NCI-H82 treated with DMSO at 0.1 percent for 48 hours (cell line): Measurements from ENCODE around the gene SLC24A4.

Experiments
- DNase-seq: peaks from one replicate; lab custom pipeline; 2025; ENCODE audit not compliant: unreplicated experiment; lab: John Stamatoyannopoulos, UW

Gene SLC24A4

DNA sequence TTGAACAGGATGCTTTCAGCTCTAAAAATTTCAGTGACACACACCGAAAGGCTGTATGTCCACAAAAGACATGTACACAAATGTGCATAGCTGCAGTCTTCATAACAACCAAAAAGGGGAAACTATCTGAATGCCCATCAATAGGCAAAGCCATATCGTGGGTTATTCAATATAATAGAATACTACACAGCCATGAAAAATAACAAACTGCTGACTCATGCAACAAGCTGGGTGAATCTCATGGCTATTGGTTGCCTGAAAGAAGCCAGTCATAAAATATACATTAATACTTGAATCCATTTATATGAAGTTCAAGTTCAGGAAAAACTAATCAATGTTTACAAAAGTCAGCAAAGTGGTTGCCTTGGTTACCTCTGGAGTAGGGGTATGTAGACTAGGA, 132.3 kb downstream of the SLC24A4 start:
- DNase-seq: no peak

GRCh38 chr14:92456215-92457015, 133.4 kb downstream of the SLC24A4 start:
- DNase-seq: peak; percentile 29

DNA sequence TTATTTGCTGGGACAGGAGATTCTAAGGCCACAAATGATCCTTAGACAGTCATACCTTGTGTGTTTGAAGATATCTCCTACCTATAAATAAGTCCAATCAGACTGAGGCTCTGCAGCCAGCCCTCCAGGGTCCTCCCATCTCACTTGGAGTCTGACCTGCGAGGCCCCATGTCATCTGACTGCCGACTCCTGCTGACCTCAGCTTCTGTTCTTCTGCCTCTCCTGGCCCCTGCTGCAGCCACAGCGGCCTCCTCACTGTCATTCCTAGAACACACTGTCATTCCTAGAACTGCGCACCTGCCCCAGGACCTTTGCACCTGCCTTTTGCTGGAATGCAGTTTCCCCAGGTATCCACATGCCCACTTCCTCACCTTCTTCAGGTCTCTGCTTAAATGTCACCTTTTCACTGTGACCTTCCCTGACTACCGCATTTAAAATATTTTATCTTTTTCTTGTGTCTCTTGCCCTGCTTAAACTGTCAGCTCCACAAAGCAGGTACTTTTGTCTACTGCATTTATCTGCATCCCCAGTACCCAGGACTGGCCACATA, 134.1 kb downstream of the SLC24A4 start:
- no peak for DNase-seq

DNA sequence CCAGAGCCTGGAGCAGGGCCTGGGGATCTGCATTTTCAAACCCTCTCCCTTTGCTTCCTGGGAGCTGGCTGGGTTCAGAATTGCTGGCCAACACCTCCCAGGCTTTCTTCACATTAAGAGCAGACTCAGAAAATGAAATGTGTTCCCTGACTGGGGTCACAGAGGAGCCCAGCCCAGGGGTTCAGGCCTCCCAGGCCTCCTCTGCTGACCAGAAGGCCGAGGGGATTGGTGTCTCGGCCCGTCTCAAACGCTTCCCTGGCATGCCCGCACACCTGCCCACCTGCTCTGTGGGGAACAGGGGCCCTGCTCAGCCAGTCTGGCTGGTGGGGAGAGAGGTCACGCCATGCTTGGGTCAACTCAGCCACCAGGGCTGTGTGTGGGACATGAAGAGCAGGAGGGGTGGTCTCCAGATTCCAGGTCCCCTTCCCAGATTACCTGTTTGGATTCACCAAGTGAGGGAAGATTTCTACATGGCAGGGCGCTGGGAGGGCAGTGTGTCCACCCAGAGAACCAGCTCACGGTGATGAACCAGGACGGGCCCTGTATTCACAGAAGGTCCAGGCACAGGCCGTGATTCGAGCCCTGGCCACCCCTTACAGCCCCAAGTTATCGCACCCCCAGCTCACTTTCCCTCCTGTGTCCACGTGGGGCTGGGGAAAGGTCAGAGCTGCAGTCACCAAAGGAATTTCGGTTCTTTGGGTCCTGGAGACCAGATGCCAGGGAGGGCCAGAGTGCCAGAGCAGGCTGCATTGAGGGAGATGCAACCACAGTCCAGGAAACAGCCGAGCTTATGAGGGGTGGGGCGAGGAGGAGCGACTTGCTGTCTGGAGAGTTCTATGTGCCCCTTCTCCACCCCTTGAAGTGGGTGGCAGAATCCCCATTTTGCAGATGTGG, 135.4 kb downstream of the SLC24A4 start:
- DNase-seq: no peak

- no peak for DNase-seq
Measured at GRCh38 chr14:92459030-92459949, 136.3 kb downstream of the SLC24A4 start.

DNA sequence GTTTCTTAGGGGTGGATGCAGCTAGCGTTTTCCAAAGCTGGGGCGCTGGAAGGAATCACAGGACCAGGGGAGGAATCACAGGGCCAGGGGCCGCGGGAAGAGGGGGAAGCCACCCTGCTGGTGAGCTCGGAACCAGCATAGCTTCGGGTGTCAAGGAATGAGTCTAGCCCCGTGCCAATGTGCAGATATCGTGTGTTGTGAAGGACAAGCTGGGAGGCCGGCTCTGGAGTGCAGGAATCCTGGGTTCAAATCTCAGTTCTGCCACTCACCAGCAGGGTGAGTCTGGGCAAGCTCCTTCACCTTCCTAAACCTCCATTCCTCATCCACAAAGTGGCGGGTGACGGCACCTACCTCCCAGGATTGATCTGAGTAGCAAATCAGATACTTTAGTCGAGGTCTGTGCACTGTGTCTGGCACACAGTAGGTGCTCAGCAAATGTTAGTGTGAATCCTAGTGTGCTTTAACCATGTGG, 137.0 kb downstream of the SLC24A4 start:
- DNase-seq: no peak

DNA sequence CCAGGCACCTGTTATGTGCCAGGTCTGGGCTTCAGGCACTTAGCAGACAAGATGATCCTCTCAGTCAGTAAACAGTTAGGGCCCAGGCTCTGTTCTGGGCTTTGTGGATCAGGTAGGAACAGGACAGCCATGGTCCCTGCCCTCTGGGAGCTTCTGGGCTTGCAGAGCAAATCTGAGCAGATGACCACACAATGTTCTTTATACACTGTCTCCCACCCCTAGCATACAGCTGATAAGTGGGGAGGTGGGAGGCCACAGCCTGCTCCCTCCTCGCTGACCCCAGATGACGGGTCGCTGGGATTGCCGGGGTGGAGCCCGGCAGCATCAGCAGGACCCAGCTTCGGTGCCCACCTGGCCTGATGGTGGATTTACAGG, 137.6 kb downstream of the SLC24A4 start:
- no peak for DNase-seq

- no peak for DNase-seq
Measured at GRCh38 chr14:92460916-92461579, 138.1 kb downstream of the SLC24A4 start.

DNA sequence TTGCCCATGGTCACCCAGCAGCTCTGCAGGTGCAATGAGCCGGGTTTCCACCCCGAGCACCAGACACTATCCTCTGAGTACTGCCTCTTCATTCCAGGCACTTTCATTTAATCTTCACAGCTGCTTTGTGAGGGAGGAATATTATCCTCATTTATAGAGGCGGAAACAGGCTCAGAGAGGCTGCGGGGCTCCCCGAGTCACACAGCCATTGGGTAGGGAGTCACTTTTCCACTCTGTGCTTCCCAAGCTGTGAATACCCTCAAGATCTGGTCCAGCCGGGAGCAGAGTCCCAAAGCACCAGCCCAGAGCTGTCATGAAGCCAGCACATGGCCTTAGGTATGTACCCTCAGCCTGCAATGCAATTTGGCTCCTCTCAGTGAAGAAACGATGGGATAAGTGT, 138.9 kb downstream of the SLC24A4 start:
- no peak for DNase-seq

DNA sequence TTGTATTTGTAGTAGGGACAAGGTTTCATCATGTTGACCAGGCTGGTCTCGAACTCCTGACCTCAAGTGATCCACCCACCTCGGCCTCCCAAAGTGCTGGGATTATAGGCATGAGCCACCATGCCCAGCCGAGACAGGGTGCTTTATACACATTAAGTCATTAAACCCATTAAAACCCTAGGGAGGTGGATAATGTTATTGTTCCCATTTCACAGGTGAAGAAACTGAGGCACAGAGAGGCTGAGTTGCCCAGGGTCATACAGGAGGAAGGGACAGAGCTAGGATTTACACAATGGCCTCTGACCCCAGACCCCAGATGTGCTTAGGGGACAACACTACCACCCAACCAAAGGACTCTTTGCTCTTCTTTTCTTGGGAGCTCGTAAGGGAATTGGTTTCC, 139.6 kb downstream of the SLC24A4 start:
- DNase-seq: no peak

- no peak for DNase-seq
Measured at GRCh38 chr14:92463141-92463540, 140.2 kb downstream of the SLC24A4 start.

- no peak for DNase-seq
Measured at GRCh38 chr14:92464156-92464555, 141.2 kb downstream of the SLC24A4 start.

- no peak for DNase-seq
Measured at GRCh38 chr14:92464716-92465115, 141.8 kb downstream of the SLC24A4 start.

- no peak for DNase-seq
Measured at GRCh38 chr14:92465353-92466055, 142.5 kb downstream of the SLC24A4 start.

- DNase-seq: no peak
Measured at GRCh38 chr14:92466059-92466458, 143.1 kb downstream of the SLC24A4 start.

DNA sequence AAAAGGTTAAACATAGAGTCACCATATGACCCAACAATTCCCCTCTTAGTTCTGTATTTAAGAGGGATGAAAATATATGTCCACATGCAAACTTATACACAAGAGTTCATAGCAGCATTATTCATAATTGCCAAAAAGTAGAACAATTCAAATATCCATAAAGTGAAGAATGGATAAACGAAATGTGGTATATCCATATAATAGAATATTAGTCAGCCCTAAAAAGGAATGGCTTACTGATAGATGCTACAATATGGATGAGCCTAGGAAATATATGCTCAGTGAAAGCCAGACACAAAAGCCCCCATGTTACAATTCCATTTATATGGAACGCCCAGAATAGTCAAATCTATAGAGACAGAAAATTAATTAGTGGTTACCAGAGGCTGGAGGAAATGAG, 146.6 kb downstream of the SLC24A4 start:
- DNase-seq: no peak

- no peak for DNase-seq
Measured at GRCh38 chr14:92470215-92470614, 147.2 kb downstream of the SLC24A4 start.

GRCh38 chr14:92470811-92471210, 147.8 kb downstream of the SLC24A4 start:
- no peak for DNase-seq

DNA sequence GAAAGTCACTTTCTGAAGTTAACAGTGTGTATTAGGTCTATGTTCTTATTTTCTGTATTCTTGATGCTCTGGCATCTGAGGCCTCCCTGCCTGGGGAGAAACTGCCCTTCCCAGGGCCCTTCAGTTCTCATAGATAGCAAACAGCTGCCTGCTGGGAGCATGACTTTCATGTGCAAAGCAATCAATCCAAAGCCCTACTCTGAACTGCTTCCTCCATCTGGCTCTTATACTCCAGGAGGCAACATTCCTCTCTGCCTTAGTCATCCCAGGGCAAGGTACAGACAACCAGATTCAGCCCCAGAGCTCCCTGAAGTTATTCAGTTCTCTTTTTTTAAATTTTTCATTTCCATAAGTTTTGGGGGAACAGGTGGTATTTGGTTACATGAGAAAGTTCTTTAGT, 149.0 kb downstream of the SLC24A4 start:
- no peak for DNase-seq

DNA sequence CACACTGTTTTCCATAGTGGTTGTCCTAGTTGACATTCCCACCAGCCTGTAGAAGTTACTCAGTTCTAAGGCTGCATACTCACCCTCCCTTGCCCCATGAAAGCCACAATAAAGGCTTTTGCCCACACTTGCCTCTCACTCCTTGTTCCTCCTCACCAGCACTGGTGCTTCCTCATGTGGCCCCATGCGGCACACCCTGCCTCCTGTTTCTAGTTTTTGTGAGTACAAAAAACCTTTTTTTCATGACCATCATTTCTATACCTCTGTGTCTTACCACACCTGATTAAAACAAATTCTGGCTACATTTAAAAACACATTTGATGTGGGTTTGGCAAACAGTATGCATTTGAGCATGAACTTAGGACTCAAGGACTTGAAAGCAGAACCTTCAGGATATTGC, 149.9 kb downstream of the SLC24A4 start:
- DNase-seq: no peak
